ENCODE data around the gene NR2E1. TPM values are rescaled to one million over a fixed set of nuclear protein-coding genes. Genes with fewer than 3 reads are reported as not detected.

The NR2E1 gene
- polyA plus RNA-seq, 1 of the 3 experiments (the other 2 are of a cell fraction) = not detected

DNA sequence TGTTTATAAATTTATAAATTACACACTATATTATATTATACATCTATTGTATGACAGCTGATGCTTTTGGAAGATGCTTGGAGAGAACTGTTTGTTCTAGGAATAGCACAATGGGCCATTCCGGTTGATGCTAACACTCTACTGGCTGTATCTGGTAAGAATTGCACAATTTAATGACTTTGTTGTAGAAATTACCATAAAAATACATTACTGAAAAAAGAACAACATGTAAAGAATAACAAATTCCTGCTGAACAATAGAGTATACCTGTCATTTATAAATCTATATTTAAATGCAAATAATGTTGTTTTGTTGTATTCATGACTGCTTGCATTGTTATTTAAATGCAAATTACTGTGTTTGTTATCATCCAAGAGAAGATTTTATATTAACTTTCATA lies 14.4 kb downstream of the NR2E1 start (continued):
- TF ChIP-seq, protein P1, sequence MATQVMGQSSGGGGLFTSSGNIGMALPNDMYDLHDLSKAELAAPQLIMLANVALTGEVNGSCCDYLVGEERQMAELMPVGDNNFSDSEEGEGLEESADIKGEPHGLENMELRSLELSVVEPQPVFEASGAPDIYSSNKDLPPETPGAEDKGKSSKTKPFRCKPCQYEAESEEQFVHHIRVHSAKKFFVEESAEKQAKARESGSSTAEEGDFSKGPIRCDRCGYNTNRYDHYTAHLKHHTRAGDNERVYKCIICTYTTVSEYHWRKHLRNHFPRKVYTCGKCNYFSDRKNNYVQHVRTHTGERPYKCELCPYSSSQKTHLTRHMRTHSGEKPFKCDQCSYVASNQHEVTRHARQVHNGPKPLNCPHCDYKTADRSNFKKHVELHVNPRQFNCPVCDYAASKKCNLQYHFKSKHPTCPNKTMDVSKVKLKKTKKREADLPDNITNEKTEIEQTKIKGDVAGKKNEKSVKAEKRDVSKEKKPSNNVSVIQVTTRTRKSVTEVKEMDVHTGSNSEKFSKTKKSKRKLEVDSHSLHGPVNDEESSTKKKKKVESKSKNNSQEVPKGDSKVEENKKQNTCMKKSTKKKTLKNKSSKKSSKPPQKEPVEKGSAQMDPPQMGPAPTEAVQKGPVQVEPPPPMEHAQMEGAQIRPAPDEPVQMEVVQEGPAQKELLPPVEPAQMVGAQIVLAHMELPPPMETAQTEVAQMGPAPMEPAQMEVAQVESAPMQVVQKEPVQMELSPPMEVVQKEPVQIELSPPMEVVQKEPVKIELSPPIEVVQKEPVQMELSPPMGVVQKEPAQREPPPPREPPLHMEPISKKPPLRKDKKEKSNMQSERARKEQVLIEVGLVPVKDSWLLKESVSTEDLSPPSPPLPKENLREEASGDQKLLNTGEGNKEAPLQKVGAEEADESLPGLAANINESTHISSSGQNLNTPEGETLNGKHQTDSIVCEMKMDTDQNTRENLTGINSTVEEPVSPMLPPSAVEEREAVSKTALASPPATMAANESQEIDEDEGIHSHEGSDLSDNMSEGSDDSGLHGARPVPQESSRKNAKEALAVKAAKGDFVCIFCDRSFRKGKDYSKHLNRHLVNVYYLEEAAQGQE (IDR thresholded peaks at IDR 0.05; ENCODE audit: low read depth, low read length) = no peak
- TF ChIP-seq FOXJ3 (CRISPR knock-in tag; IDR thresholded peaks at IDR 0.05) (no peak), ELF1 (IDR thresholded peaks at IDR 0.05) (no peak), EZH2phosphoT487 (IDR thresholded peaks at IDR 0.05; ENCODE audit: borderline replicate concordance, low read depth) (no peak)

DNA sequence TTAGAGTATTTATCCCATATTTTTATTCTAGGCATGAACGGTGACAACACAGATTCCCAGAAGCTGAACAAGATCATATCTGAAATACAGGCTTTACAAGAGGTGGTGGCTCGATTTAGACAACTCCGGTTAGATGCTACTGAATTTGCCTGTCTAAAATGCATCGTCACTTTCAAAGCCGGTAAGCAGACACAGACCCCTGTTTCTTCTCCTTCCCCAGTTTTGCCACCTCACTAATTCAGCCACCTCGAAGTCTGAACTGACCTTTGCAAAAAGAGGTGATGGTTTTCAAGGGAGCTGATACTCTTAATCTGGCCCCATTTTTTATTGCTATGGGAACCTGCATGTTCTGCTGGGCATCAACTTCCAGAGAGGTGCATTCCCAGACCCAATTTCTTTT lies 15.0 kb downstream of the NR2E1 start:
- TF ChIP-seq FOXM1 (IDR thresholded peaks at IDR 0.05; ENCODE audit: low read depth) (no peak), SMC3 (IDR thresholded peaks at IDR 0.05; ENCODE audit: low read depth, low read length) (no peak), YY1 (IDR thresholded peaks at IDR 0.05; ENCODE audit: low read depth) (no peak), MEF2A (IDR thresholded peaks at IDR 0.05; ENCODE audit: borderline replicate concordance, low read depth) (no peak), TCF12 (IDR thresholded peaks at IDR 0.05) (no peak), CHD2 (IDR thresholded peaks at IDR 0.05; ENCODE audit: low read length, partially characterized antibody) (no peak)
- TF ChIP-seq, protein P2, sequence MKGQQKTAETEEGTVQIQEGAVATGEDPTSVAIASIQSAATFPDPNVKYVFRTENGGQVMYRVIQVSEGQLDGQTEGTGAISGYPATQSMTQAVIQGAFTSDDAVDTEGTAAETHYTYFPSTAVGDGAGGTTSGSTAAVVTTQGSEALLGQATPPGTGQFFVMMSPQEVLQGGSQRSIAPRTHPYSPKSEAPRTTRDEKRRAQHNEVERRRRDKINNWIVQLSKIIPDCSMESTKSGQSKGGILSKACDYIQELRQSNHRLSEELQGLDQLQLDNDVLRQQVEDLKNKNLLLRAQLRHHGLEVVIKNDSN (IDR thresholded peaks at IDR 0.05; ENCODE audit: borderline replicate concordance, low read depth) = no peak
- no peaks in the 10 kb centered on the region for H3K9me3 ChIP-seq
- H2AFZ ChIP-seq (ENCODE audit: low read depth) = no peak overlapping the region
- H3K9me2 ChIP-seq = no peaks in the 10 kb centered on the region
- H3K4me1 ChIP-seq (ENCODE audit: control insufficient read depth in 1 of 2, insufficient read depth in 2 of 2, low read depth in 1 of 2, low read length in 1 of 2) = no peaks in the 10 kb centered on the region
- H3K27ac ChIP-seq (ENCODE audit: low read depth in 2 of 2, low read length in 1 of 2) = no peak overlapping the region
- no peaks in the 10 kb centered on the region for H3K36me3 ChIP-seq (replicated peaks in 1 of 2; ENCODE audit: control insufficient read depth in 1 of 2, insufficient read depth in 2 of 2, low read length in 1 of 2)
- H3K79me2 ChIP-seq (ENCODE audit: insufficient read depth) = no peaks in the 10 kb centered on the region
- 62% methylated on average over 6 of the region's 6 CpGs for WGBS (ENCODE audit: low lambda C conversion rate)
- H3K4me2 ChIP-seq = no peak overlapping the region
- DNase-seq = no peak
- H4K20me1 ChIP-seq (ENCODE audit: insufficient read depth) = no peaks in the 10 kb centered on the region
- no peak overlapping the region for H3K4me3 ChIP-seq (ENCODE audit: low read depth in 2 of 2, low read length in 1 of 2)
- no peak overlapping the region for H3K9ac ChIP-seq
- POLR2A ChIA-PET = no interaction called here
- peaks cover 4% of the 10 kb centered on the region for H3K27me3 ChIP-seq (ENCODE audit: insufficient read depth)
- no peaks in the 10 kb centered on the region for H3F3A ChIP-seq (replicated peaks; ENCODE audit: insufficient read depth)
- CTCF ChIA-PET = interaction anchor here (2.7 kb wide), 1 partner anchor 12 kb away, joined by 11 read pairs; no protein-coding TSS in a partner anchor

DNA sequence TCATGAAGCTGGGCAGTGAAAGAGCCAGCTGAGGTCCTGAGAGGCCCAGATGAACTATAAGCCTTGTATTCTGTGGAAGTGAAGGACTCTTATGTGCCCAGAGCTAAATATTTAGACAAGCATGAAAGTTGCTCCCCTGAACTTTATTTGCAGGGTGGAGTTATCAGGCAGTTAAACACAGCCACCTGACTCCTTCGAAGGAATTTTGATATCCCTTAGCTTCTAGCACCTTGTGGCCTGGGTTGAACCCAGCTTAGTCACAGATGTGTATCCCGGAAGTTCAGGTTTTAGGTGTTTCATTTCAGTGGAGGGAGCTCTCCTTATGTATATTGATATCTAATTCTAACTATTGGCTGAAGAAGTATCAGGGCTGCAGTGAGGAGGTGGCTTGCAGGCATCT lies 20.4 kb downstream of the NR2E1 start:
- TF ChIP-seq, protein P3, sequence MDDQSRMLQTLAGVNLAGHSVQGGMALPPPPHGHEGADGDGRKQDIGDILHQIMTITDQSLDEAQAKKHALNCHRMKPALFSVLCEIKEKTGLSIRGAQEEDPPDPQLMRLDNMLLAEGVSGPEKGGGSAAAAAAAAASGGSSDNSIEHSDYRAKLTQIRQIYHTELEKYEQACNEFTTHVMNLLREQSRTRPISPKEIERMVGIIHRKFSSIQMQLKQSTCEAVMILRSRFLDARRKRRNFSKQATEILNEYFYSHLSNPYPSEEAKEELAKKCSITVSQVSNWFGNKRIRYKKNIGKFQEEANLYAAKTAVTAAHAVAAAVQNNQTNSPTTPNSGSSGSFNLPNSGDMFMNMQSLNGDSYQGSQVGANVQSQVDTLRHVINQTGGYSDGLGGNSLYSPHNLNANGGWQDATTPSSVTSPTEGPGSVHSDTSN (IDR thresholded peaks at IDR 0.05) = no peak
- no peak for TF ChIP-seq EP300 (IDR thresholded peaks at IDR 0.05; ENCODE audit: borderline replicate concordance in 1 of 2, low read depth in 1 of 2, low read length in 1 of 2)
- TF ChIP-seq EZH2phosphoT487 (IDR thresholded peaks at IDR 0.05; ENCODE audit: borderline replicate concordance, low read depth) = no peak
- TF ChIP-seq NFIC (IDR thresholded peaks at IDR 0.05; ENCODE audit: borderline replicate concordance) = no peak
- TF ChIP-seq, protein P4, sequence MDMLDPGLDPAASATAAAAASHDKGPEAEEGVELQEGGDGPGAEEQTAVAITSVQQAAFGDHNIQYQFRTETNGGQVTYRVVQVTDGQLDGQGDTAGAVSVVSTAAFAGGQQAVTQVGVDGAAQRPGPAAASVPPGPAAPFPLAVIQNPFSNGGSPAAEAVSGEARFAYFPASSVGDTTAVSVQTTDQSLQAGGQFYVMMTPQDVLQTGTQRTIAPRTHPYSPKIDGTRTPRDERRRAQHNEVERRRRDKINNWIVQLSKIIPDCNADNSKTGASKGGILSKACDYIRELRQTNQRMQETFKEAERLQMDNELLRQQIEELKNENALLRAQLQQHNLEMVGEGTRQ (IDR thresholded peaks at IDR 0.05; ENCODE audit: borderline replicate concordance, low read depth, low read length) = no peak
- TF ChIP-seq, protein P5, sequence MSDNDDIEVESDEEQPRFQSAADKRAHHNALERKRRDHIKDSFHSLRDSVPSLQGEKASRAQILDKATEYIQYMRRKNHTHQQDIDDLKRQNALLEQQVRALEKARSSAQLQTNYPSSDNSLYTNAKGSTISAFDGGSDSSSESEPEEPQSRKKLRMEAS (IDR thresholded peaks at IDR 0.05; ENCODE audit: low read depth) = no peak
- Histone ChIP-seq H3K4me3 (ENCODE audit: low read depth in 2 of 2, low read length in 1 of 2) (no peak overlapping the region), H3K4me2 (no peak overlapping the region), H2AFZ (ENCODE audit: low read depth) (no peak overlapping the region), H3K9me2 (no peaks in the 10 kb centered on the region), H3K36me3 (replicated peaks in 1 of 2; ENCODE audit: control insufficient read depth in 1 of 2, insufficient read depth in 2 of 2, low read length in 1 of 2) (no peaks in the 10 kb centered on the region), H3K27ac (ENCODE audit: low read depth in 2 of 2, low read length in 1 of 2) (no peak overlapping the region), H3K79me2 (ENCODE audit: insufficient read depth) (no peaks in the 10 kb centered on the region), H3K4me1 (ENCODE audit: control insufficient read depth in 1 of 2, insufficient read depth in 2 of 2, low read depth in 1 of 2, low read length in 1 of 2) (no peaks in the 10 kb centered on the region), H3K9me3 (no peaks in the 10 kb centered on the region), H4K20me1 (ENCODE audit: insufficient read depth) (no peaks in the 10 kb centered on the region), H3K9ac (no peak overlapping the region), H3F3A (replicated peaks; ENCODE audit: insufficient read depth) (no peaks in the 10 kb centered on the region), H3K27me3 (ENCODE audit: insufficient read depth) (no peaks in the 10 kb centered on the region)
- ChIA-PET CTCF (no interaction called here), POLR2A (no interaction called here)
- no peak for DNase-seq
- 60% methylated on average over 2 of the region's 2 CpGs for WGBS (ENCODE audit: low lambda C conversion rate)
